GM19239 (cell line): Measurements from ENCODE around the gene TTC7B.

Experiments
- DNase-seq: peaks from one replicate; pipeline ENCODE4 v3.0.0; 2011; ENCODE audit warnings: low spot score; ENCODE audit not compliant: insufficient read length
- FAIRE-seq: peaks from 2 replicates; lab custom pipeline; 2011; peaks lifted over from hg19 to GRCh38; lab: Jason Lieb, UNC

The TTC7B gene

GRCh38 chr14:90610346-90611040, 205.7 kb downstream of the TTC7B start:
- DNase-seq (no peak), FAIRE-seq (no peak)

GRCh38 chr14:90609376-90609775, 206.9 kb downstream of the TTC7B start:
- no peak for DNase-seq
- FAIRE-seq: no peak

GRCh38 chr14:90608929-90609341, 207.3 kb downstream of the TTC7B start:
- DNase-seq: peak; percentile 21

GRCh38 chr14:90608281-90608680, 207.9 kb downstream of the TTC7B start:
- no peak for FAIRE-seq
- DNase-seq: no peak

More at GRCh38 chr14:90608929-90609341, 207.3 kb downstream of the TTC7B start:
- FAIRE-seq: no peak

GRCh38 chr14:90607141-90607540, 209.1 kb downstream of the TTC7B start:
- no peak for DNase-seq
- FAIRE-seq: no peak

- FAIRE-seq (no peak), DNase-seq (no peak)
Observed at GRCh38 chr14:90606434-90606833, 209.8 kb downstream of the TTC7B start.

GRCh38 chr14:90605430-90605829, 210.8 kb downstream of the TTC7B start:
- DNase-seq: no peak
- FAIRE-seq: no peak

GRCh38 chr14:90604356-90604755, 211.9 kb downstream of the TTC7B start:
- FAIRE-seq (no peak), DNase-seq (no peak)

GRCh38 chr14:90603841-90604240, 212.4 kb downstream of the TTC7B start:
- FAIRE-seq: no peak
- DNase-seq: no peak

DNA sequence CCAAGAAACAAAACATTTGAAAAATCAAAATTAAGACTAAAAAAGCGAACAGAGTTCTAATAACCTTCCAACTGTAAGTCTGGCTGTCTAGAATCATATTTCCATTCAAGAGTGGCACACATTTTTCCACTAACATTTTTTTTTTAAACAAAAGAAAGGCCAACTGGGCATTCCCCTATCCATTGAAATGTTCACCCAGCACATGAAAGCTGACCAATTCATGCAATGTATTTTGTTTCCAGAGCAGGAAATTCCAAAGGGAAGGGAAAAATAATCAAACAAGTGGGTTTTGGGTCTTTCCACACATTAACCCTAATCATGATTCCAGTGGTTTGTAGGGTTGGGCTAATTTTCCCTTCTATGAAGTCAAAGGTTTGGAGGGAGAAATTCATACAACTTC, 212.9 kb downstream of the TTC7B start:
- no peak for FAIRE-seq

GRCh38 chr14:90602088-90602687, 214.0 kb downstream of the TTC7B start:
- DNase-seq (no peak), FAIRE-seq (no peak)

More for the DNA sequence above, 212.9 kb downstream of the TTC7B start:
- DNase-seq: no peak

GRCh38 chr14:90601563-90601962, 214.7 kb downstream of the TTC7B start:
- no peak for FAIRE-seq
- DNase-seq: no peak

GRCh38 chr14:90600619-90601018, 215.6 kb downstream of the TTC7B start:
- no peak for FAIRE-seq

GRCh38 chr14:90599748-90600507, 216.3 kb downstream of the TTC7B start:
- DNase-seq (no peak), FAIRE-seq (no peak)

More at GRCh38 chr14:90600619-90601018, 215.6 kb downstream of the TTC7B start:
- DNase-seq: no peak

DNA sequence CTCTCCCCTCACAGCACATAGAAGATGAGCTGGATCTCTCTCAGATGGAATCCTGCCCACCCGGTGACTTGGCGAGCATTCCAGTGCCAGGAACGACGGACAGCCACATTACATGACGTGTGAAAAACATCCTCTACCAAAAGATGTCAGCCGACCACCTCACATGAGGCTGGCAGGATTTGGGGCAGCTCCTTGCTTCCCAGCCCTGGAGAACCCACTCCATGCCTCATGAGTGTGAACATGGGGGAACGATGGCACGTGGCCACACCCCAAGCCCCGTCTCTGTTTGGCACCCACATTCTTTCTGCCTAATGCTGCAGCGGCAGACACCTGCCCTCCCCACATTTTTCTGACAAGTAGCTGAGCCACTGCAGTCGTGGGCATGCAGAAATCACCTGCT, 216.9 kb downstream of the TTC7B start:
- no peak for DNase-seq
- no peak for FAIRE-seq

DNA sequence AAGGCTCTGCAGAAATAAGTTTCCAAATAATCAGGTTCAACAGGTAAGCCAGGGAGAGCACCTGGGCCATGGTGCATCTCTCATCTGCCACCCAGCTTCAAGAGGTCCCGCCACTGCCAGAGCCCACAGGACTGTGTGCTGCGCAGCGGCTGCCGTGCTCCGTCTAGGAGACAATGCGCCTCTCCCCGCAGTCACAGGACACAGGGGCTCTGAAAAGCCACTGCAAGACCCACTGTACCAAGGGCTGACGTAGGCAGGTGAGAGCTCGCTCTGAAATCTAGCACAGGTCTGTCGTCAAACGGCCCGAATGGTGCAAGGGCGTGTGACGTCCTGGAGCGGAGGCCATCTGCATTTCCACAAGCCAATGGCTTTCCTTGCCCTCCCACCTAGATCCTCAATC, 218.3 kb downstream of the TTC7B start:
- DNase-seq (no peak), FAIRE-seq (no peak)

DNA sequence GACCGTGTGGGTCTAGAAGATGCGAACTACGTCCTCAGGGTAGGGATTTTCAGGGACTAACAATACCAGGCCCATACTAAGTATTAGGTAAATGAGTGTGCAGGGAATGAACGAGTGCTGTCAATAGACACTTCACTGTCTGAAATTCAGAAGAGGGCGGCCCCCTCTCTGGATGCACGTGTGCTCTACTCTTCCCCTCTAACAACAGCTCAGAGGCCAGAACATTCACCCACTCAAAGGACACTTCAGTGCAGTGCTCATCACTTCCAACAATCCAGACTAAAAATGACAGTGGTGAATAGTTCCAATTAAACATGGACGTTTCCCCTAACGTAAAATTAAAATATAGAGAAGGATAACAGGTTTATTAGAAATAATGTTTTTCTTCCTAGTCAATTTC, 219.5 kb downstream of the TTC7B start:
- no peak for FAIRE-seq
- DNase-seq: no peak

DNA sequence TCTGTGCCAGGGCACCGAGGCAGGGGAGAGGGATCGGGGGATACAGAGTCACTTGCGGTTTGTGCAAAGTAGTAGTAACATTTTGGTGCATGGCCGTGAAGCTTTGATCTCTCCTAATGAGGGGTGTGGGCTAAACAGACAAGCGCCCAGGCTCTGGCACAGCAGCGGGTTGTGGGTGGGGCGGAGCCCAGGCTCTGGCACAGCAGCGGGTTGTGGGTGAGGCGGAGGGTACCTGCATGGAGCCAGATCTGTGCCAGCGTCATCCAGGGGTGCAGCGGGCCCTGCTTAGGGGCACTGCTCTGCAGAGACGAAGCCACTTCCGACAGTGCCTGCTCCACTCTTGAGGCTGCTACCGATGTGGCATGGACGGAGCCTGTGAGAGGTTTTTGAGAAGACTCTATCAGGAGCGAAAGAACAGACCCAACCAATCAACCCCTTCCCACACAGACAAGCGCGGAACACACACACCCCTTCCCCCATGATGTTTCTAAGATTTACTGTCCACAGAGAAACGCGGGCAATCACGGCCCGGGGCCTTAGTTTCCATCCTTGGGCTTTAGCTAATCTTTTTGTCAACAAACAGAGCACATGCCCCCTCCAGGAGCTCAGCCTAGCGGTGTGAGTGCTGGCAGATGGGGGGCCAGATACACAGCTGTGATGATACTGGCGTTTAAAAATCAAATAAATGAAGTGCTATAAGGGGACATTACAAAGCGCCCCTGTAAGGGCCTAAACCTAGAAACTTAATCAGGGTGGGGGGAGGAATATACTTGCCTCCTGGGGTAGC, 222.8 kb downstream of the TTC7B start:
- DNase-seq: no peak
- FAIRE-seq: no peak

DNA sequence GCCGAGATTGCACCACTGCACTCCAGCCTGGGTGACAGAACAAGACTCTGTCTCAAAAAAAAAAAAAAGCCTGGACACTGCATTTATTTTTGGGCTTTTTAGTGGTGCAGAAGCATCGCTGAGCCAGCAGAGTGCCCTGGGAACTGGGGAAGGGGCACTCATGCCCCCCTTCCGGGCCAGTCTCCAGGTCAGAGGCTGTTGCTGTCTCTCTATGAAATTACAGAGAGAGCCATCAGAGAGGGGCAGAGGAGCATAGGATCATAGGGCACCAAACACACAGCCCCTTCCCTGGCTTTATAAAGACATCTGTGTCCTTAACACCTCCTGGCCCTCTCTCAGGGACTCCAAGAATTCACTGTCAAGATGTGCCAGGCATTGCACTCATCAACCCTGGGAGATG, 223.6 kb downstream of the TTC7B start:
- DNase-seq (no peak), FAIRE-seq (no peak)

- no peak for DNase-seq
- FAIRE-seq: no peak
Observed at GRCh38 chr14:90587918-90588317, 228.3 kb downstream of the TTC7B start.
